ENCODE measurements around the gene PTPRH.

DNA sequence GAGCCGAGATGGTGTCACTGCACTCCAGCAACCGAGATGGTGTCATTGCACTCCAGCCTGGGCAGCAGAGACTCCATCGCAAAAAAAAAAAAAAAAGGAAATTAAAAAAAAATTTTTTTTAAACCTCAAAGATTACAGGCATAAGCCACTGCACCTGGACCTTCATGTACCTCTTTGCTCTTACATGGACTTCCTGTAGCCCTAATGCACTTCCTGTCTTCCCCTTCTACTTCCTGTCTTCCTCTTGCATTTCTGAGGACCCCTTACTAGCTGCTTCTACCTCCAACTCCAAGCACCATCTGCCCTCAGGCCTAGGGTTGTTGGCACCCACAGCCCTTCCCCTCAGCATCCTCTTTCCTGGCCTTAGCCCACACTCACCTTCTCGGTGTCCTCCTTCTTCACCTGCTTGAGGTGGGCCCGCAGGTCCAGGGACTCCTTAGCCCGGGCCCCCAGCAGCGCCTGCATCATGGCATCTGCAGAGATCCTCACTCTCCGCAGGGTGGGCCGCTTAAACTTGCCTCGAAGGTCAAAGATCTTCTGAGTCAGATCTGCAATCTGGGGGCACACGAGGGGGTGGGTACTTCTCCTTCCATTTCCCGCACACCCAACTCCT is 55.5 kb downstream of the PTPRH start:
- TF ChIP-seq, protein P1, sequence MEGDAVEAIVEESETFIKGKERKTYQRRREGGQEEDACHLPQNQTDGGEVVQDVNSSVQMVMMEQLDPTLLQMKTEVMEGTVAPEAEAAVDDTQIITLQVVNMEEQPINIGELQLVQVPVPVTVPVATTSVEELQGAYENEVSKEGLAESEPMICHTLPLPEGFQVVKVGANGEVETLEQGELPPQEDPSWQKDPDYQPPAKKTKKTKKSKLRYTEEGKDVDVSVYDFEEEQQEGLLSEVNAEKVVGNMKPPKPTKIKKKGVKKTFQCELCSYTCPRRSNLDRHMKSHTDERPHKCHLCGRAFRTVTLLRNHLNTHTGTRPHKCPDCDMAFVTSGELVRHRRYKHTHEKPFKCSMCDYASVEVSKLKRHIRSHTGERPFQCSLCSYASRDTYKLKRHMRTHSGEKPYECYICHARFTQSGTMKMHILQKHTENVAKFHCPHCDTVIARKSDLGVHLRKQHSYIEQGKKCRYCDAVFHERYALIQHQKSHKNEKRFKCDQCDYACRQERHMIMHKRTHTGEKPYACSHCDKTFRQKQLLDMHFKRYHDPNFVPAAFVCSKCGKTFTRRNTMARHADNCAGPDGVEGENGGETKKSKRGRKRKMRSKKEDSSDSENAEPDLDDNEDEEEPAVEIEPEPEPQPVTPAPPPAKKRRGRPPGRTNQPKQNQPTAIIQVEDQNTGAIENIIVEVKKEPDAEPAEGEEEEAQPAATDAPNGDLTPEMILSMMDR (optimal IDR thresholded peaks at IDR 0.05 in 1 of 3, IDR thresholded peaks at IDR 0.05 in 1 of 3, conservative IDR thresholded peaks at IDR 0.05 in 1 of 3; ENCODE audit: extremely low read depth in 1 of 3, insufficient read depth in 2 of 3, low read length in 3 of 3) = no peak
- TF ChIP-seq EZH2 (IDR thresholded peaks at IDR 0.05; ENCODE audit: low read length) = no peak
